Kidney (tissue), 14 donors: ENCODE measurements around the gene SLC25A52. TPM values are rescaled to one million over a fixed set of nuclear protein-coding genes. Genes with fewer than 3 reads are reported as not detected.

Experiments used
- DNase-seq, 5 donors: peaks; one replicate each; pipeline ENCODE4 v3.0.0-alpha.2; 2013 to 2020
- FAIRE-seq: peaks from 2 replicates; lab custom pipeline; 2012; peaks lifted over from hg19 to GRCh38; lab: Jason Lieb, UNC
- H3K27ac ChIP-seq, 2 donors: one replicate each; pipeline ENCODE4 v1.7.0; 2013; ENCODE audit warnings: low read depth in 2 of 2, low read length in 2 of 2, inconsistent platforms in 1 of 2
- H3K27me3 ChIP-seq: one replicate; pipeline ENCODE4 v1.7.1; 2013; ENCODE audit warnings: low read length, inconsistent platforms; ENCODE audit not compliant: control insufficient read depth, insufficient read depth
- H3K36me3 ChIP-seq, 3 donors: one replicate each; pipeline versions ENCODE4 v1.7.0 to v1.7.1; 2013; ENCODE audit warnings: low read length in 3 of 3, control low read depth in 1 of 3, inconsistent platforms in 1 of 3; ENCODE audit not compliant: insufficient read depth in 3 of 3, control insufficient read depth in 2 of 3
- H3K4me1 ChIP-seq, 3 donors: one replicate each; pipeline versions ENCODE4 v1.7.0 to v1.7.1; 2013; ENCODE audit warnings: low read length in 3 of 3, inconsistent platforms in 1 of 3, low read depth in 1 of 3; ENCODE audit not compliant: control insufficient read depth in 2 of 3, insufficient read depth in 2 of 3
- H3K4me3 ChIP-seq, 3 donors: one replicate each; pipeline versions ENCODE4 v1.7.0 to v1.8.1; 2013; ENCODE audit warnings: low read length in 3 of 3, control low read depth in 1 of 3, inconsistent platforms in 1 of 3
- H3K9ac ChIP-seq, 3 donors: one replicate each; pipeline versions ENCODE4 v1.7.0 to v1.7.1; 2013; ENCODE audit warnings: low read length in 3 of 3, control low read depth in 1 of 3, inconsistent platforms in 1 of 3
- H3K9me3 ChIP-seq, 3 donors: one replicate each; pipeline versions ENCODE4 v1.7.0 to v1.7.1; 2013; ENCODE audit warnings: low read length in 3 of 3, control low read depth in 1 of 3, inconsistent platforms in 1 of 3; ENCODE audit not compliant: control insufficient read depth in 2 of 3, insufficient read depth in 1 of 3
- intact Hi-C: fragments of 100-400 bp; cut with DNase I; formaldehyde crosslinking; loops from one replicate; pipeline ENCODE4 v1.11.1; 2022
- polyA plus RNA-seq: library from polyadenylated mRNA; stranded (reverse); fragments of 350-450 nt; fragmentation: Illumina TruSeq; extraction: RNeasy Lipid Tissue Mini Kit (QIAGEN cat#74804); gene quantifications from one replicate; pipeline ENCODE4 v1.2.3, GENCODE V29; 2014; ENCODE audit warnings: low read depth, low replicate concordance; ENCODE audit not compliant: insufficient read depth
- total RNA-seq: library from RNA; stranded (reverse); fragmentation: NEBNext Ultra II Directional; extraction: Animal tissue kit (Norgen Biotek cat#: 25700); gene quantifications from one replicate; pipeline ENCODE4 v1.2.1, GENCODE V29; 2021
- TF ChIP-seq, protein P1 (sequence below): IDR thresholded peaks from 3 replicates; pipeline ENCODE4 v1.5.1; 2012; ENCODE audit warnings: mild to moderate bottlenecking, moderate library complexity, borderline replicate concordance; ENCODE audit not compliant: insufficient read depth; ENCODE audit errors: extremely low read depth
- donor health status: control.
- donor health status: control.
- donor health status: control.
- donor health status: control.
- donor health status: control.
- donor health status: DM: yes; HTN: yes; CAD: no.
- donor health status: Normal renal cell carcinoma (clear cell type).

Gene SLC25A52
- total and polyA plus RNA-seq, 2 donors from 2014 or later = not detected

DNA sequence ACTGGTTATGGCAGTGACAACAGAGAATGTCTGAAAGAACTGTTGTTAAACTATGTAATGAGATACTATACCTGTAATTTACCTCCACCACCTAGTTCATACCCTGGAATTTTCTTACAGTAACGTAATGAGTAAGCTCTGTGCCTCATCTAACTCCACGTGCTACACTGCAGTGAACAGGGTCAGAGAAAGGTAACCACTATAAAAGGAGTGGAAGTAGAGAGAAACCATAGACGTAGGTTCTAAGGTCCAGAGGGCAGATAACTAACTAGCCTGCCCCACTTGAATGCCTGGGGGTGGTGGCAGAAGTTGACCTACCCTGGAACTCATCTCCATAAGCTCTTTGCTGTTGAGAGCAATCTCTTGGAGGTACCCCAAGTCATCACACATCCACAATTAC is 44.3 kb downstream of the SLC25A52 start:
- TF ChIP-seq, protein P1, sequence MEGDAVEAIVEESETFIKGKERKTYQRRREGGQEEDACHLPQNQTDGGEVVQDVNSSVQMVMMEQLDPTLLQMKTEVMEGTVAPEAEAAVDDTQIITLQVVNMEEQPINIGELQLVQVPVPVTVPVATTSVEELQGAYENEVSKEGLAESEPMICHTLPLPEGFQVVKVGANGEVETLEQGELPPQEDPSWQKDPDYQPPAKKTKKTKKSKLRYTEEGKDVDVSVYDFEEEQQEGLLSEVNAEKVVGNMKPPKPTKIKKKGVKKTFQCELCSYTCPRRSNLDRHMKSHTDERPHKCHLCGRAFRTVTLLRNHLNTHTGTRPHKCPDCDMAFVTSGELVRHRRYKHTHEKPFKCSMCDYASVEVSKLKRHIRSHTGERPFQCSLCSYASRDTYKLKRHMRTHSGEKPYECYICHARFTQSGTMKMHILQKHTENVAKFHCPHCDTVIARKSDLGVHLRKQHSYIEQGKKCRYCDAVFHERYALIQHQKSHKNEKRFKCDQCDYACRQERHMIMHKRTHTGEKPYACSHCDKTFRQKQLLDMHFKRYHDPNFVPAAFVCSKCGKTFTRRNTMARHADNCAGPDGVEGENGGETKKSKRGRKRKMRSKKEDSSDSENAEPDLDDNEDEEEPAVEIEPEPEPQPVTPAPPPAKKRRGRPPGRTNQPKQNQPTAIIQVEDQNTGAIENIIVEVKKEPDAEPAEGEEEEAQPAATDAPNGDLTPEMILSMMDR = no peak
- H3K4me3 ChIP-seq = no peak overlapping the region
- H3K36me3 ChIP-seq = no peaks in the 10 kb centered on the region
- intact Hi-C loops = no loop called here
- peaks cover 0 to 11% (median 0%) of the 10 kb centered on the region in 3 donors for H3K9me3 ChIP-seq
- no peak overlapping the region for H3K9ac ChIP-seq
- no peaks in the 10 kb centered on the region for H3K4me1 ChIP-seq
- DNase-seq (peak in 1 of 5 donors; percentile 3), FAIRE-seq (no peak)
- H3K27me3 ChIP-seq = no peaks in the 10 kb centered on the region
- H3K27ac ChIP-seq = no peak overlapping the region

DNA sequence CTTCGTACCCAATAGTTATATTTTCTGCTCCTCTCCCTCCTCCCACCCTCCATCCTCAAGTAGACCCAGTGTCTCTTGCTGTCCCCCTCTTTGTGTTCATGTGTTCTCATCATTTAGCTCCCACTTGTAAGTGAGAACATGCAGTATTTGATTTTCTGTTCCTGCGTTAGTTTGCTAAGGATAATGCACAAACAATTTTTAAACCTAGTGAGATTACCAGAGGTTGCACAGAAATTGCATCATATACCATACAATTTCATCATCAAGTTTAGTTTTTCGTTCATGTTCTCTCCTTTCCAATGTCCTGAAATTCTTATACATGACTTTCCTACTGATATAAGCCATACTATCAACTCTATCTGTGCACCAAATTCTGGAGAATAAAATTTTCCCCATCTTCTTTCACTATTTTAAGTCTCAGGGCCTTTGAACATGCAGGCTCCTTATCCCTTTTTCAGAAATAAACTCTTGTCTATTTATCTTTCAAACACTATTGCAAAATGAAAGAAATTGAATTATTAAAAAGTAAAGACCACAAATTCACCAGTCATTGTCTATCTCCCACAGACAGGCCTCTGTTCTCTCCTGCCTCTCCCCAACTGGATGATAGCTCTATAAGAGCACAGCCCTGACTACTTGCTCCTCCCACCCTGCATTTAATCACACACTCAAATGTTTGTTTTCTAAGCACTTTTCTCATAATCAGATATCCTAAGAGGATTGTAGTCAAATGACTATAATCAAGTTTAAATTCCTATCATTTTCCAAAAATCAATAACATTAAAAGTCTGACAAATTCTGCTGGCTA is 49.1 kb downstream of the SLC25A52 start:
- no peaks in the 10 kb centered on the region for H3K9me3 ChIP-seq
- intact Hi-C loops = no loop called here
- no peak overlapping the region for H3K9ac ChIP-seq
- no peak overlapping the region for H3K27ac ChIP-seq
- H3K4me1 ChIP-seq = no peaks in the 10 kb centered on the region
- TF ChIP-seq, protein P1 = no peak
- FAIRE-seq = no peak
- no peaks in the 10 kb centered on the region for H3K36me3 ChIP-seq
- no peak overlapping the region for H3K4me3 ChIP-seq
- no peaks in the 10 kb centered on the region for H3K27me3 ChIP-seq
- DNase-seq = no peak

DNA sequence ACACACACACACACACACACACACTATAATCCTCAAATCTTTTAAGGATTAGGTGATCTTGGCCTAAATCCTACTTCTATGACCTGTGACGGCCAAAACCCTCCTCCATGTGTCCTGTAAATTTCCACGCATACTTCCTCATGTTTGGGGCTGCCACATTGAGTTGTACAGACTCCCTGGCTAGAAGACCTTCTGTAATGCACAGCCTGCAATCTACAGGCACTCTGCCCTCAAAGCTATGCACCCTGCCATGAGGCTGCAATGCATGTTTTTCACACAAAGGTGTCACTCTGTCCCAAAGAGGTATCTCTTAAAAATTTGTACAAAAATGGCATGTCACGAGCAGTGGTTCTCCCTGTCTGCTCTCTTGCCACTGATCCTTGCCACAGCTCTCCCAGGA is 49.9 kb downstream of the SLC25A52 start:
- TF ChIP-seq, protein P1 = no peak
- no peaks in the 10 kb centered on the region for H3K4me1 ChIP-seq
- H3K27me3 ChIP-seq = no peaks in the 10 kb centered on the region
- no peak overlapping the region for H3K4me3 ChIP-seq
- H3K36me3 ChIP-seq = no peaks in the 10 kb centered on the region
- no peak overlapping the region for H3K27ac ChIP-seq
- no peak overlapping the region for H3K9ac ChIP-seq
- no peak for FAIRE-seq
- DNase-seq = no peak
- H3K9me3 ChIP-seq = no peaks in the 10 kb centered on the region
- intact Hi-C loops = no loop called here

Other genes starting within 250 kb of the SLC25A52 start
- gene TTR, start 169.0 kb downstream of the SLC25A52 start, total RNA-seq = not detected
- 4.4 TPM for gene TTR, start 169.0 kb downstream of the SLC25A52 start, polyA plus RNA-seq
- gene B4GALT6, start 76.3 kb downstream of the SLC25A52 start, total RNA-seq = 4.2 TPM
- 2.1 TPM for gene B4GALT6, start 76.3 kb downstream of the SLC25A52 start, polyA plus RNA-seq
- 44.6 TPM for gene TRAPPC8, start 182.2 kb upstream of the SLC25A52 start, total RNA-seq
- gene TRAPPC8, start 182.2 kb upstream of the SLC25A52 start, polyA plus RNA-seq = 28.7 TPM